ENCODE data around the gene JUP. TPM values are rescaled to one million over a fixed set of nuclear protein-coding genes. Genes with fewer than 3 reads are reported as not detected.
A peak's percentile ranks its signal among the peaks of the same experiment; 100 is the strongest.

The JUP gene
- total and polyA plus RNA-seq, 4 donors, result 15.8 to 56.0 (median 35.7) TPM

DNA sequence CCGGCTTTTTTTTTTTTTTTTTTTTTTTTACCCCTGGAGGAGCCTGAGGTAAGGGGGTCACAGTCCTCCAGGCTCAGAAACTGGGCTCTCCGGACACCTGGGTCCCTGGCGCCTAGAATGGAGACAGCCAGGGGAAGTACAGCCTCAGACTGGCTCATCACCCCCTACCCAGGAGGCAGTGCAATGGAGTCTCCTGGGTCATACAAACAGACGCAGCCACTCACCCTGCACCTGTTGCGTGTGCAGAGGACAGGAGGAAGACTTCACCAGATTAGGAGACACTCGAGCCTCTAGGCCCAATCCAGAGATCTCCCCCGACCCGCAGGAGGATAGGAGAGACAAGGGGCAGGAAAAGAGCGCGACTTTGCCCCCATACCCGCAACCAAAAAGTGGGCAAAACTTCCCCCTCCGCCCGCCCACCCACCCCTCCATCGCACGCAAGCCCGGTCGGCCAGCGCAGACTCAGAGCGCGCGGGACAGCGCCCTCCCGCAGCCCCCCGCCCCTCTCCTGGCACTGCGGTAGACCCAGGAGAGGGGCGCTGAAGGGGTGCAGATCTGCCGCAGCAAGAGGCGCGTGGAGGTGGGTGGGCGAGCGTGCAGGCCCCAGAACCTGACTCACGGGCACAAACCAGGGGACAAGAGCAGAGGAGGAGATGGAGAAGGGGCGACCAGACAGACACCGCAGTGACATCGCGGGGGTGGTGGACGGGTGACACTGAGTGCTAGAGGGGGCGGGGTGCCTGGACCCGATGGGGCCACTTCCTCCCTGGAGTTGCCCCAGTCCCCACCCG lies 53.0 kb downstream of the JUP start:
- peaks cover 7% of the 10 kb centered on the region for H3K36me3 ChIP-seq (ENCODE audit: control insufficient read depth, insufficient read depth, low read length)
- peaks cover 26% of the 10 kb centered on the region for H3K4me1 ChIP-seq (ENCODE audit: control insufficient read depth, insufficient read depth, low read length)
- DNase-seq (ENCODE audit: low read depth in 4 of 6, low spot score in 6 of 6), result peak in 1 of 6 donors; percentile 25
- peak overlapping the region; percentile 38 for H3K4me3 ChIP-seq (ENCODE audit: low read depth, low read length)
- H3K9me3 ChIP-seq (ENCODE audit: control insufficient read depth, insufficient read depth, low read length), result no peaks in the 10 kb centered on the region
- peaks cover 58% of the 10 kb centered on the region for H3K27me3 ChIP-seq (ENCODE audit: control insufficient read depth, insufficient read depth, low read length)
- WGBS (ENCODE audit: insufficient coverage), result 7% methylated on average over 32 of the region's 40 CpGs
- H3K27ac ChIP-seq (ENCODE audit: low read depth, low read length), result no peak overlapping the region

DNA sequence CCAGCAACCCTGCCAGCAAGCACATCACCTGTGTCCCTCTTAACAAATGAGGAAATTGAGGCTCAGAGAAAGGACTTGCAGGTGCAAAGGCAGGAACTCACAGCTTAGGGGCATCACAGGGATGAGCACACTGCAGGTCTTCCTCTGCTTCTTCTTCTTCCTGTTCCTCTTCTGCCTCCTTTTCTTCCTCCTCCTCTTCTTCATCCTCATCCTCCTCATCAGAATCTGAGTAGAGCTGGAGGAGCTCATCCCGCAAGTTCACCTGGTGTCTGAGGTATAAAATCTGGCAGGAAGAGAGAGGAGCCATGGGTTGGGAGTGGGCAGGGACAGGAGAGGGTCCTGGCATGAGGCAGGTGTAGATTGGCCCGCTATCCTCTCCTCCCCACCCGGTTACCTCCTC lies 54.7 kb downstream of the JUP start:
- peaks cover 11% of the 10 kb centered on the region for H3K36me3 ChIP-seq (ENCODE audit: control insufficient read depth, insufficient read depth, low read length)
- H3K9me3 ChIP-seq (ENCODE audit: control insufficient read depth, insufficient read depth, low read length), result no peaks in the 10 kb centered on the region
- 33% methylated on average over 1 of the region's 3 CpGs for WGBS (ENCODE audit: insufficient coverage)
- peaks cover 21% of the 10 kb centered on the region for H3K4me1 ChIP-seq (ENCODE audit: control insufficient read depth, insufficient read depth, low read length)
- no peak for DNase-seq (ENCODE audit: low read depth in 4 of 6, low spot score in 6 of 6)
- H3K4me3 ChIP-seq (ENCODE audit: low read depth, low read length), result no peak overlapping the region
- H3K27ac ChIP-seq (ENCODE audit: low read depth, low read length), result no peak overlapping the region
- H3K27me3 ChIP-seq (ENCODE audit: control insufficient read depth, insufficient read depth, low read length), result peaks cover 47% of the 10 kb centered on the region

- H3K27ac ChIP-seq (ENCODE audit: low read depth, low read length), result no peak overlapping the region
- H3K36me3 ChIP-seq (ENCODE audit: control insufficient read depth, insufficient read depth, low read length), result peaks cover 11% of the 10 kb centered on the region
- peaks cover 37% of the 10 kb centered on the region for H3K27me3 ChIP-seq (ENCODE audit: control insufficient read depth, insufficient read depth, low read length)
- H3K4me3 ChIP-seq (ENCODE audit: low read depth, low read length), result no peak overlapping the region
- H3K9me3 ChIP-seq (ENCODE audit: control insufficient read depth, insufficient read depth, low read length), result no peaks in the 10 kb centered on the region
- 26% methylated on average over 4 of the region's 4 CpGs for whole genome bisulfite sequencing (ENCODE audit: insufficient coverage)
- H3K4me1 ChIP-seq (ENCODE audit: control insufficient read depth, insufficient read depth, low read length), result peaks cover 21% of the 10 kb centered on the region
- DNase-seq (ENCODE audit: low read depth in 4 of 6, low spot score in 6 of 6), result no peak
Measured at GRCh38 chr17:41730479-41730878, 56.0 kb downstream of the JUP start.

DNA sequence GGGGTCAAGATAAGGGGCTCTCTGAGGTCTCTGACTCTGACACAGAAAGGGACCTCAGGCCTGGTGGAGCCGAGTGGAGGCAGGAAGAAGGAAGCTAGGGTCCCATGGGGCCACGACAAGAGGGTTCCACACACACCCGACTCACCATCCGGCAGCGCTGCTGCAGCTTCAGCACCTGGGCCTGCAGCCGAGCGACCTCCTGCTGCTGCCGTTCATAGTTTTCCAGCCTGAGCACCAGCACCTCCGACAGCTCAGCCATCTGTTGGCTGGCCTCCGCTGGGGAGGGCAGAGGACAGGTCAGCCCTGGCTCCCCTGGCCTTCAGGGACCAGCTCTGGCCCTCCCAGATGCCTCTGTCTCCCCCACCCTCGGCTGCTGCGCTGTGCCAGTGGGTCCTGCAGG lies 58.5 kb downstream of the JUP start:
- Histone ChIP-seq H3K4me3 (ENCODE audit: low read depth, low read length) (no peak overlapping the region), H3K36me3 (ENCODE audit: control insufficient read depth, insufficient read depth, low read length) (peaks cover 23% of the 10 kb centered on the region), H3K9me3 (ENCODE audit: control insufficient read depth, insufficient read depth, low read length) (no peaks in the 10 kb centered on the region), H3K27me3 (ENCODE audit: control insufficient read depth, insufficient read depth, low read length) (peaks cover 14% of the 10 kb centered on the region), H3K27ac (ENCODE audit: low read depth, low read length) (no peak overlapping the region), H3K4me1 (ENCODE audit: control insufficient read depth, insufficient read depth, low read length) (peaks cover under 1% of the 10 kb centered on the region)
- 80% methylated on average over 12 of the region's 12 CpGs for WGBS (ENCODE audit: insufficient coverage)
- DNase-seq (ENCODE audit: low read depth in 4 of 6, low spot score in 6 of 6), result no peak

- H3K4me1 ChIP-seq (ENCODE audit: control insufficient read depth, insufficient read depth, low read length), result no peaks in the 10 kb centered on the region
- DNase-seq (ENCODE audit: low read depth in 4 of 6, low spot score in 6 of 6), result no peak
- H3K27ac ChIP-seq (ENCODE audit: low read depth, low read length), result no peak overlapping the region
- H3K36me3 ChIP-seq (ENCODE audit: control insufficient read depth, insufficient read depth, low read length), result peaks cover 17% of the 10 kb centered on the region
- no peak overlapping the region for H3K4me3 ChIP-seq (ENCODE audit: low read depth, low read length)
- WGBS (ENCODE audit: insufficient coverage), result 82% methylated on average over 4 of the region's 5 CpGs
- no peaks in the 10 kb centered on the region for H3K27me3 ChIP-seq (ENCODE audit: control insufficient read depth, insufficient read depth, low read length)
- no peaks in the 10 kb centered on the region for H3K9me3 ChIP-seq (ENCODE audit: control insufficient read depth, insufficient read depth, low read length)
Measured at GRCh38 chr17:41725134-41725533, 61.4 kb downstream of the JUP start.

DNA sequence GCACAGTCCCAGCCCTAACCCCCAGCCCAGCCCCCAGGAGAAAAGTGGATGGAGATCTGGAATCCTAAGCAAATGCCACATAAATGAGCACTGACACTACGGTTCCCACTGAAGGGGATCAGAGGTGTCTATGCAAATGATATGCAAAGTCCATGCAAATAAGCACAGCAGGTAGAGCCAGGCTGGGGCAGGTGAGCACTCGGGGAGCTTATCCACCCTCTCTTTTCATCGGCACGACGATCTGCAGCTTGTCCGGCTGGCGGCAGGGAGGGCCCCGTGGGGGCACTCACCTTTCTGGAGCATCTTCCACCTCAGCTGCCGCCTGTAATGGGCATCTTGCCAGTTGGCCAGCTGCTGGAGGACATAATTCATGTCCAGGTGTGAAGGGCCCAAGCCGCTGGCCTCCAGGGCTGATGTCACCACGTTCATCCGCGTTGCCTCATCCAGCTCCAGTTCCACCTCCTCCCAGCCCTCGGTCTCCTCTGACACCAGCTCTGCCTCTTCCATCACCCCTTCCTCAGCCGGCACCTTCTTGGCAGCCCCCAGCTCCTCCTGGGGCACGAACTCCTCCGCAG lies 61.9 kb downstream of the JUP start:
- Histone ChIP-seq H3K4me1 (ENCODE audit: control insufficient read depth, insufficient read depth, low read length) (no peaks in the 10 kb centered on the region), H3K27me3 (ENCODE audit: control insufficient read depth, insufficient read depth, low read length) (no peaks in the 10 kb centered on the region), H3K9me3 (ENCODE audit: control insufficient read depth, insufficient read depth, low read length) (no peaks in the 10 kb centered on the region), H3K4me3 (ENCODE audit: low read depth, low read length) (no peak overlapping the region), H3K27ac (ENCODE audit: low read depth, low read length) (no peak overlapping the region), H3K36me3 (ENCODE audit: control insufficient read depth, insufficient read depth, low read length) (peaks cover 17% of the 10 kb centered on the region)
- 67% methylated on average over 17 of the region's 17 CpGs for WGBS (ENCODE audit: insufficient coverage)
- peak in 1 of 6 donors; percentile 14 for DNase-seq (ENCODE audit: low read depth in 4 of 6, low spot score in 6 of 6)

DNA sequence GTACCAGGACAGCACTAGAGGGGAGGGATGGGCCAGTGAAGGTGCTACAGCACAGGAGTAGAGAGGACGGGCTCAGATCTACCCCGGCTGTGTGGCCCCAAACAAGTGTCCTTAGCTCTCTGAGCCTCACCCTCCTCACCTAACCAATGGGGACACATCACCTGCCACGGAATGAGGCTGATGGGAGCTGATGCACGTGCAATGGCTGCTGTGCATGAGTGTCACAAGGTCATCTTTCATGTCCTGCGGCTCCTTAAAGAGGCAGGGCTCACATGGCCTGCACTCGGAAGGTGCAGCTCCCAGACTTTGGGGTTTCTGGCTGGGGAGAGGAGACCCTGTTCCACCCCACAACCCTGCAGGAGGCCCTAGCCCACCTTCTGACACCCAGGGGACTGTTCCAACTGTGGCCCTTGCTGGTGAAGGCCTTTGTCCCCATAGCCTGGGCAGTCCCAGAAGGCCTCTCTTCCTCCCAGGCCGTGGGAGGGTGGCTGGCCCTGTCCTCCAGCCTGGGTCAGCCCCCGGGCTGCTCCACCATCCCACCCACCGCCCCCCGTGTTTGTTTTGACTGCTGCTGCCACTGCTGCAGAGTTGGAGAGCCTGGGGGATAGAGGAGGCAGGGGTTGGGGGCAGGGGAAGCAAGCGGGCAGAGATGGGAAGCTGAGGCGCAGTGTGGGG lies 62.6 kb downstream of the JUP start:
- Histone ChIP-seq H3K9me3 (ENCODE audit: control insufficient read depth, insufficient read depth, low read length) (no peaks in the 10 kb centered on the region), H3K27me3 (ENCODE audit: control insufficient read depth, insufficient read depth, low read length) (no peaks in the 10 kb centered on the region), H3K4me3 (ENCODE audit: low read depth, low read length) (no peak overlapping the region), H3K36me3 (ENCODE audit: control insufficient read depth, insufficient read depth, low read length) (peaks cover 17% of the 10 kb centered on the region), H3K4me1 (ENCODE audit: control insufficient read depth, insufficient read depth, low read length) (no peaks in the 10 kb centered on the region), H3K27ac (ENCODE audit: low read depth, low read length) (no peak overlapping the region)
- DNase-seq (ENCODE audit: low read depth in 4 of 6, low spot score in 6 of 6), result no peak
- 81% methylated on average over 7 of the region's 12 CpGs for WGBS (ENCODE audit: insufficient coverage)

DNA sequence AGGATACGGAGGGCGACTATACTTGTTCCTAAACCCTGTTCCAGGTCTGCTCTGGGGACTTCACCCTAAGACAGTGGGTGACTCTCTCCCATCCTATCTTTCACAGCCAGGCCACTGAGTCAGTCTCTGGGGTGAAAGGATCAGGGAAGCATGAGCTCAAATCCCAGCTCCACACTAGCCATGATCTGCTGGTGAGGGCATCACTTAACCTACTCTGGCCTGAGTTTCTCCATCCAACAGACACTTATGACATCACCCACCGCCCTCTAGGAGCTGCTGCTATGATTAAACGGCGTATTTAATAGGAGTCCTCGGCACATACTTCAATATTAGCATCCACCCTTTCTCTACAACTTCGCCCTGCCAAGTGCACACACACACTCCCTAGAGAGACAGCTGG lies 64.3 kb downstream of the JUP start:
- Histone ChIP-seq H3K27ac (ENCODE audit: low read depth, low read length) (no peak overlapping the region), H3K36me3 (ENCODE audit: control insufficient read depth, insufficient read depth, low read length) (peaks cover 13% of the 10 kb centered on the region), H3K4me3 (ENCODE audit: low read depth, low read length) (no peak overlapping the region), H3K27me3 (ENCODE audit: control insufficient read depth, insufficient read depth, low read length) (no peaks in the 10 kb centered on the region), H3K4me1 (ENCODE audit: control insufficient read depth, insufficient read depth, low read length) (peaks cover 11% of the 10 kb centered on the region), H3K9me3 (ENCODE audit: control insufficient read depth, insufficient read depth, low read length) (no peaks in the 10 kb centered on the region)
- no peak for DNase-seq (ENCODE audit: low read depth in 4 of 6, low spot score in 6 of 6)
- WGBS (ENCODE audit: insufficient coverage), result 77% methylated on average over 6 of the region's 7 CpGs

- Histone ChIP-seq H3K9me3 (ENCODE audit: control insufficient read depth, insufficient read depth, low read length) (no peaks in the 10 kb centered on the region), H3K4me3 (ENCODE audit: low read depth, low read length) (no peak overlapping the region), H3K36me3 (ENCODE audit: control insufficient read depth, insufficient read depth, low read length) (peaks cover 3% of the 10 kb centered on the region), H3K27ac (ENCODE audit: low read depth, low read length) (no peak overlapping the region), H3K4me1 (ENCODE audit: control insufficient read depth, insufficient read depth, low read length) (peaks cover 14% of the 10 kb centered on the region), H3K27me3 (ENCODE audit: control insufficient read depth, insufficient read depth, low read length) (no peaks in the 10 kb centered on the region)
- no peak for DNase-seq (ENCODE audit: low read depth in 4 of 6, low spot score in 6 of 6)
- WGBS (ENCODE audit: insufficient coverage), result 28% methylated on average over 5 of the region's 5 CpGs
Measured at GRCh38 chr17:41718287-41718645, 68.2 kb downstream of the JUP start.

Data from spinal cord (tissue), 10 donors.